Activated CD8-positive, alpha-beta T cell treated with anti-CD3 and anti-CD28 coated beads, Interleukin-2, amount 10 ng/mL, durations not matched to agents 7 days and 5 days (primary cell): ENCODE results near the gene CPSF3. TPM values are rescaled to one million over a fixed set of nuclear protein-coding genes. Genes with fewer than 3 reads are reported as not detected.

Experiments used
- ATAC-seq: fragments of 150-1000 bp; cut with Tn5 transposase; one replicate; pipeline ENCODE4 v1.10.0; 2021; ENCODE audit warnings: moderate library complexity
- CTCF ChIA-PET: fragments of 350-600 bp; sonication (Branson Sonifier 250); formaldehyde crosslinking; loops from one replicate; lab custom pipeline; 2021; ENCODE audit warnings: antibody characterized with exemption; lab: Charles Lee
- POLR2A ChIA-PET: fragments of 350-600 bp; sonication (Branson Sonifier 250); formaldehyde crosslinking; loops from one replicate; lab custom pipeline; 2021; ENCODE audit warnings: antibody characterized with exemption; lab: Charles Lee
- DNase-seq: peaks from one replicate; pipeline ENCODE4 v3.0.0-alpha.2; 2020
- H3K27ac Mint-ChIP-seq: one replicate; pipeline ENCODE4 v1.8.0; 2021; ENCODE audit warnings: mild to moderate bottlenecking, mixed read lengths
- H3K27me3 Mint-ChIP-seq: one replicate; pipeline ENCODE4 v1.8.0; 2021; ENCODE audit warnings: low read depth, mixed read lengths
- H3K36me3 Mint-ChIP-seq: one replicate; pipeline ENCODE4 v1.8.0; 2021; ENCODE audit warnings: low read depth, mixed read lengths
- H3K4me1 Mint-ChIP-seq: one replicate; pipeline ENCODE4 v1.8.0; 2021; ENCODE audit warnings: low read depth, mixed read lengths
- H3K4me3 Mint-ChIP-seq: one replicate; pipeline ENCODE4 v1.8.0; 2021; ENCODE audit warnings: mild to moderate bottlenecking, mixed read lengths
- H3K9me3 Mint-ChIP-seq: one replicate; pipeline ENCODE4 v1.8.0; 2022; ENCODE audit warnings: mixed read lengths; ENCODE audit not compliant: insufficient read depth
- total RNA-seq, 2 experiments: library from RNA; stranded (reverse); gene quantifications; one replicate each; pipeline ENCODE4 v1.2.3, GENCODE V29; 2021

Gene CPSF3
- total RNA-seq, 2 experiments from 2014 or later = 54.1 to 55.2 TPM

- Mint-ChIP-seq H3K9me3 (no peaks in the 10 kb centered on the region), H3K4me1 (no peaks in the 10 kb centered on the region), H3K36me3 (no peaks in the 10 kb centered on the region), H3K27me3 (no peaks in the 10 kb centered on the region), H3K4me3 (no peak overlapping the region), H3K27ac (no peak overlapping the region)
- POLR2A ChIA-PET = no interaction called here
- DNase-seq (no peak), ATAC-seq (no peak)
- CTCF ChIA-PET = no interaction called here
Measured at GRCh38 chr2:9400268-9401058, 23.0 kb upstream of the CPSF3 start.

GRCh38 chr2:9401059-9401547 is 22.4 kb upstream of the CPSF3 start:
- CTCF ChIA-PET = no interaction called here
- no peaks in the 10 kb centered on the region for H3K4me1 Mint-ChIP-seq
- H3K27ac Mint-ChIP-seq = no peak overlapping the region

GRCh38 chr2:9401646-9402371 is 21.6 kb upstream of the CPSF3 start:
- ChIA-PET CTCF (no interaction called here), POLR2A (no interaction called here)
- no peak overlapping the region for H3K4me3 Mint-ChIP-seq
- no peaks in the 10 kb centered on the region for H3K9me3 Mint-ChIP-seq
- peaks cover 3% of the 10 kb centered on the region for H3K36me3 Mint-ChIP-seq
- ATAC-seq (no peak), DNase-seq (no peak)
- no peaks in the 10 kb centered on the region for H3K27me3 Mint-ChIP-seq
- no peak overlapping the region for H3K27ac Mint-ChIP-seq
- H3K4me1 Mint-ChIP-seq = no peaks in the 10 kb centered on the region

More at GRCh38 chr2:9401059-9401547, 22.4 kb upstream of the CPSF3 start:
- Mint-ChIP-seq H3K9me3 (no peaks in the 10 kb centered on the region), H3K27me3 (no peaks in the 10 kb centered on the region), H3K4me3 (no peak overlapping the region), H3K36me3 (no peaks in the 10 kb centered on the region)
- POLR2A ChIA-PET = no interaction called here
- ATAC-seq (no peak), DNase-seq (no peak)

- Mint-ChIP-seq H3K4me3 (no peak overlapping the region), H3K27ac (no peak overlapping the region), H3K36me3 (peaks cover 17% of the 10 kb centered on the region), H3K27me3 (no peaks in the 10 kb centered on the region), H3K9me3 (no peaks in the 10 kb centered on the region), H3K4me1 (no peaks in the 10 kb centered on the region)
- no peak for ATAC-seq
- DNase-seq = no peak
- POLR2A ChIA-PET = no interaction called here
- CTCF ChIA-PET = no interaction called here
Measured at GRCh38 chr2:9403924-9404323, 19.5 kb upstream of the CPSF3 start.

GRCh38 chr2:9404451-9404850 is 19.0 kb upstream of the CPSF3 start:
- Mint-ChIP-seq H3K4me3 (no peak overlapping the region), H3K4me1 (no peaks in the 10 kb centered on the region), H3K27ac (no peak overlapping the region), H3K9me3 (no peaks in the 10 kb centered on the region), H3K36me3 (peaks cover 22% of the 10 kb centered on the region), H3K27me3 (no peaks in the 10 kb centered on the region)
- ChIA-PET CTCF (no interaction called here), POLR2A (no interaction called here)
- DNase-seq = no peak
- ATAC-seq = no peak

- no peak overlapping the region for H3K4me3 Mint-ChIP-seq
- peaks cover 28% of the 10 kb centered on the region for H3K36me3 Mint-ChIP-seq
- CTCF ChIA-PET = no interaction called here
- no peaks in the 10 kb centered on the region for H3K27me3 Mint-ChIP-seq
- H3K27ac Mint-ChIP-seq = no peak overlapping the region
- ATAC-seq (no peak), DNase-seq (no peak)
- H3K4me1 Mint-ChIP-seq = no peaks in the 10 kb centered on the region
- no peaks in the 10 kb centered on the region for H3K9me3 Mint-ChIP-seq
- POLR2A ChIA-PET = no interaction called here
Measured at GRCh38 chr2:9405636-9406035, 17.8 kb upstream of the CPSF3 start.

- Mint-ChIP-seq H3K9me3 (no peaks in the 10 kb centered on the region), H3K27me3 (no peaks in the 10 kb centered on the region), H3K36me3 (peaks cover 36% of the 10 kb centered on the region), H3K4me1 (no peaks in the 10 kb centered on the region), H3K27ac (no peak overlapping the region), H3K4me3 (no peak overlapping the region)
- ATAC-seq (no peak), DNase-seq (no peak)
- ChIA-PET POLR2A (interaction anchor here (0.5 kb wide), 1 partner anchor 20 kb away, joined by 3 read pairs; no protein-coding TSS in a partner anchor), CTCF (no interaction called here)
Measured at GRCh38 chr2:9406529-9407362, 16.7 kb upstream of the CPSF3 start.

- H3K9me3 Mint-ChIP-seq = no peaks in the 10 kb centered on the region
- DNase-seq (no peak), ATAC-seq (no peak)
- ChIA-PET CTCF (no interaction called here), POLR2A (no interaction called here)
- no peaks in the 10 kb centered on the region for H3K4me1 Mint-ChIP-seq
- H3K27me3 Mint-ChIP-seq = no peaks in the 10 kb centered on the region
- H3K36me3 Mint-ChIP-seq = peaks cover 41% of the 10 kb centered on the region
- H3K27ac Mint-ChIP-seq = no peak overlapping the region
- no peak overlapping the region for H3K4me3 Mint-ChIP-seq
Measured at GRCh38 chr2:9407363-9407811, 16.1 kb upstream of the CPSF3 start.

- no peaks in the 10 kb centered on the region for H3K4me1 Mint-ChIP-seq
- no peaks in the 10 kb centered on the region for H3K27me3 Mint-ChIP-seq
- peaks cover 46% of the 10 kb centered on the region for H3K36me3 Mint-ChIP-seq
- no peaks in the 10 kb centered on the region for H3K9me3 Mint-ChIP-seq
- H3K4me3 Mint-ChIP-seq = no peak overlapping the region
- ChIA-PET CTCF (interaction anchor here (0.7 kb wide), 1 partner anchor 1219 kb away, joined by 3 read pairs; no protein-coding TSS in a partner anchor), POLR2A (no interaction called here)
- no peak for DNase-seq
- ATAC-seq = no peak
- H3K27ac Mint-ChIP-seq = no peak overlapping the region
Measured at GRCh38 chr2:9408641-9409151, 14.8 kb upstream of the CPSF3 start.

GRCh38 chr2:9410108-9410507 is 13.3 kb upstream of the CPSF3 start:
- CTCF ChIA-PET = no interaction called here
- H3K9me3 Mint-ChIP-seq = no peaks in the 10 kb centered on the region
- H3K36me3 Mint-ChIP-seq = peaks cover 54% of the 10 kb centered on the region
- DNase-seq (no peak), ATAC-seq (no peak)
- H3K4me3 Mint-ChIP-seq = no peak overlapping the region
- peaks cover 13% of the 10 kb centered on the region for H3K4me1 Mint-ChIP-seq
- no peaks in the 10 kb centered on the region for H3K27me3 Mint-ChIP-seq
- no peak overlapping the region for H3K27ac Mint-ChIP-seq
- POLR2A ChIA-PET = no interaction called here

GRCh38 chr2:9412781-9413180 is 10.7 kb upstream of the CPSF3 start:
- peaks cover 58% of the 10 kb centered on the region for H3K36me3 Mint-ChIP-seq
- CTCF ChIA-PET = no interaction called here
- POLR2A ChIA-PET = no interaction called here
- no peak for ATAC-seq
- no peaks in the 10 kb centered on the region for H3K27me3 Mint-ChIP-seq
- no peak overlapping the region for H3K4me3 Mint-ChIP-seq
- no peak overlapping the region for H3K27ac Mint-ChIP-seq
- peaks cover 30% of the 10 kb centered on the region for H3K4me1 Mint-ChIP-seq
- no peak for DNase-seq
- no peaks in the 10 kb centered on the region for H3K9me3 Mint-ChIP-seq
